A549 treated with CORT108297 at 1 μM for 4 hours (cell line): ENCODE measurements around the gene LARP4B. TPM values are rescaled to one million over a fixed set of nuclear protein-coding genes. Genes with fewer than 3 reads are reported as not detected.

Source experiments
- total RNA-seq: library from RNA; stranded (reverse); fragments of 200-300 nt; extraction: Qiagen RNA extraction; gene quantifications from 5 replicates; pipeline ENCODE4 v1.2.3, GENCODE V29; 2022

LARP4B gene
- total RNA-seq = 32.1 to 39.4 TPM (median 36.7 TPM) in 5 replicates

DNA sequence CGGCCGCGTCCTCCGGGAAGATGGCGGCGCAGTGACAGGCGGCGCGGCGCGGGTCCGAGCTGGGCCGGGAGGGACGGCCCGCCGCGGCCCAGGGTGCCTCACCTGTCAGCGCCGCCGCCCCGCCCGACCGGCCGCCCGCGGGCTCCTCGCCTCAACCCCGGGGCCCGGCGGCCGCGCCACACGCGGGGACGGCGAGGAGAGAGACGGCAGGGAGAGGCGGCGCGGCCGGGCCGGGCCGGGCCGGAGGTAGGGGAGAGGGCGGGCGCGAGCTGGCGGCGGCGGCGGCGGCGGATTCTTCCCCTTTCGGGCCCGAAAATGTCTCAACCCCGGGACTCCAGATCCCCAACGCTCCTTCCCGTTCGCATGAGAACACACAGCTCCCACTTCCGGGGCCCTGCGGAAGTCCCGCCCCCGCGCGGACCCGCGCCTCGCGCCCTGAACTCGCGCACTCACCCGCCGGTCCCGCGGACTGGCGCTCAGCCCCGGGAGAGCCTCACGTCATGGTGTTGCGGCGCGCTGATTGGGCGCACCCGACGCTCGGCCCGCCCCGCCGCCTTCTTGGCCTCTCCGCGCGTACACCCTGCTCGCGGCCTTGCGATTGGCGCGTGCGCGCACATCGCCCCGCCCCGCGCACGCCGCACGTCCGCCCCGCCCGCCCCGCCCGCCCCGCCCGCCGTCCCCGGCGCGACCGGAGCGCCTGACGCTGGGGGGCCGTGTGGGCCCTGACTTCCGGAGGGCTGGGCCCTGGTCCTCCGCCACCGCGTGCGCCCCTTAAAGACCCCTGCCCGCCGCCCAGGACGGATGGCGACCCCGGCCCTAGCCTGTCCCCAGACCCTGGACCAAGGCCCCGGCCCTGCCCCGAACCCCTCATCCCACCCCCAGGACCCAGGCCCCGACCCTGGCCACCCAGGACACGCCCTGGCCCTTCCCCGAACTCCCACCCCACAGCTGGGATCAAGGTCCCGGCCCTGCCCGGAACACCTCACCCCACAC lies at the start of gene LARP4B:
Gene LARP4B (minus strand): TSS at position 380 of the 993 bp plus-strand sequence. CDS start 45,984 bp downstream, outside the sequence.

Other genes with a start within 250 kb of the LARP4B start
- 6.7 to 11.1 TPM (median 9.4 TPM) in 5 replicates for gene DIP2C, start 242.0 kb downstream of the LARP4B start, total RNA-seq
- gene GTPBP4, start 56.7 kb upstream of the LARP4B start, total RNA-seq = 97.4 to 137 TPM (median 101 TPM) in 5 replicates
- gene IDI2, start 94.2 kb upstream of the LARP4B start, total RNA-seq = 0.06 TPM in 1 of 5 replicates, not detected in the others
- gene IDI1, start 117.4 kb upstream of the LARP4B start, total RNA-seq = 26.2 to 29.5 TPM (median 28.5 TPM) in 5 replicates
- 7.6 to 8.4 TPM (median 7.8 TPM) in 5 replicates for gene WDR37, start 124.7 kb upstream of the LARP4B start, total RNA-seq